SK-N-MC (cell line): ENCODE results near the gene PCBP3.

ENCODE experiments used
- EZH2 ChIP-seq: fragments of 200-600 bp; sonication (generic); IDR thresholded peaks from one replicate; pipeline ENCODE4 v1.6.1; 2017; ENCODE audit warnings: antibody characterized with exemption
- POLR2AphosphoS5 ChIP-seq: IDR thresholded peaks from 2 replicates; pipeline ENCODE4 v1.6.1; 2012; ENCODE audit warnings: mild to moderate bottlenecking, low read depth, low read length, borderline replicate concordance

DNA sequence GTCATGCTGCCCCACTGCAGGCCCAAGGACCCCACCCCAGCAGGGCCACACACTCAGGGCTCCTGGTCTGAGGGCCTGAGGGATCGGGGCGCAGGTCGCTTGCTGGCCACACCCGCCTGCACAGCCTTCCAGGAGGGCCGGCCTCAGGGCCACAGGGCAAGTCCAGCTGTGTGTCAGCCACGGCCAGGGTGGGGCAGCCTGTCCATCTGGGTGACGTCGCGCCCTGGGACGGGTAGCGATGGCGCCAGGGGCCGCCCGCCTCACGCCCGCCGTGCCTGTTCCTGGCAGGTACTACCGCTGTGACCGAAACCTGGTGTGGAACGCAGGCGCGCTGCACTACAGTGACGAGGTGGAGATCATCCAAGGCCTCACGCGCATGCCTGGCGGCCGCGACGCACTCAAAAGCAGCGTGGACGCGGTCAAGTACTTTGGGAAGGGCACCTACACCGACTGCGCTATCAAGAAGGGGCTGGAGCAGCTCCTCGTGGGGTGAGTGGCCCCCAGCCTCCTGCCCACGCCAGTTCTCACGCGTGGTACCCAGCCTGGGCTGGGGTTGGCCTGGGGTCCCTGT lies 340.5 kb downstream of the PCBP3 start:
- no peak for TF ChIP-seq EZH2
- no peak for TF ChIP-seq POLR2AphosphoS5
